ENCODE results near the gene NDOR1.

Gene NDOR1

GRCh38 chr9:137193771-137194170 is 11.7 kb upstream of the NDOR1 start:
- H3K36me3 ChIP-seq (replicated peaks; ENCODE audit: low read depth, low read length): peaks cover 6% of the 10 kb centered on the region

GRCh38 chr9:137194388-137194787 is 11.1 kb upstream of the NDOR1 start:
- peaks cover 6% of the 10 kb centered on the region for H3K36me3 ChIP-seq (replicated peaks; ENCODE audit: low read depth, low read length)
- H2AFZ ChIP-seq (ENCODE audit: low read depth, low read length): no peak overlapping the region
- H3K9me3 ChIP-seq (ENCODE audit: insufficient read depth, low read length): no peaks in the 10 kb centered on the region
- no peaks in the 10 kb centered on the region for H3K27me3 ChIP-seq (ENCODE audit: low read depth, low read length)
- no peaks in the 10 kb centered on the region for H4K20me1 ChIP-seq (ENCODE audit: insufficient read depth, low read length)
- peaks cover 9% of the 10 kb centered on the region for H3K4me1 ChIP-seq (ENCODE audit: low read length)
- TF ChIP-seq EZH2phosphoT487 (IDR thresholded peaks at IDR 0.05; ENCODE audit: low read depth) (no peak), CTCF (IDR thresholded peaks at IDR 0.05; ENCODE audit: low read depth, low read length) (no peak)
- no peak overlapping the region for H3K27ac ChIP-seq (ENCODE audit: low read length)
- H3K9ac ChIP-seq (ENCODE audit: low read length): no peak overlapping the region
- H3K4me2 ChIP-seq (ENCODE audit: low read length): no peak overlapping the region
- H3K79me2 ChIP-seq (ENCODE audit: low read length): peaks cover 14% of the 10 kb centered on the region
- no peak overlapping the region for H3K4me3 ChIP-seq (ENCODE audit: low read length)

More at GRCh38 chr9:137193771-137194170, 11.7 kb upstream of the NDOR1 start:
- Histone ChIP-seq H2AFZ (ENCODE audit: low read depth, low read length) (no peak overlapping the region), H3K27me3 (ENCODE audit: low read depth, low read length) (no peaks in the 10 kb centered on the region), H3K27ac (ENCODE audit: low read length) (no peak overlapping the region), H3K4me1 (ENCODE audit: low read length) (peaks cover 8% of the 10 kb centered on the region), H3K79me2 (ENCODE audit: low read length) (peaks cover 20% of the 10 kb centered on the region), H3K4me2 (ENCODE audit: low read length) (no peak overlapping the region), H3K9ac (ENCODE audit: low read length) (no peak overlapping the region), H3K9me3 (ENCODE audit: insufficient read depth, low read length) (no peaks in the 10 kb centered on the region), H3K4me3 (ENCODE audit: low read length) (no peak overlapping the region), H4K20me1 (ENCODE audit: insufficient read depth, low read length) (no peaks in the 10 kb centered on the region)
- TF ChIP-seq EZH2phosphoT487 (IDR thresholded peaks at IDR 0.05; ENCODE audit: low read depth) (no peak), CTCF (IDR thresholded peaks at IDR 0.05; ENCODE audit: low read depth, low read length) (no peak)

- Histone ChIP-seq H3K27me3 (ENCODE audit: low read depth, low read length) (no peaks in the 10 kb centered on the region), H3K27ac (ENCODE audit: low read length) (no peak overlapping the region), H3K9me3 (ENCODE audit: insufficient read depth, low read length) (no peaks in the 10 kb centered on the region), H2AFZ (ENCODE audit: low read depth, low read length) (no peak overlapping the region), H3K4me3 (ENCODE audit: low read length) (no peak overlapping the region), H3K4me2 (ENCODE audit: low read length) (no peak overlapping the region), H3K9ac (ENCODE audit: low read length) (no peak overlapping the region), H3K79me2 (ENCODE audit: low read length) (peaks cover 9% of the 10 kb centered on the region), H4K20me1 (ENCODE audit: insufficient read depth, low read length) (no peaks in the 10 kb centered on the region), H3K4me1 (ENCODE audit: low read length) (peaks cover 8% of the 10 kb centered on the region), H3K36me3 (replicated peaks; ENCODE audit: low read depth, low read length) (peaks cover 6% of the 10 kb centered on the region)
- no peak for TF ChIP-seq CTCF (IDR thresholded peaks at IDR 0.05; ENCODE audit: low read depth, low read length)
- no peak for TF ChIP-seq EZH2phosphoT487 (IDR thresholded peaks at IDR 0.05; ENCODE audit: low read depth)
These were observed 10.6 kb upstream of the NDOR1 start for GRCh38 chr9:137194909-137195308.

GRCh38 chr9:137195525-137196220 is 9.8 kb upstream of the NDOR1 start:
- Histone ChIP-seq H3K27ac (ENCODE audit: low read length) (no peak overlapping the region), H2AFZ (ENCODE audit: low read depth, low read length) (no peak overlapping the region), H3K4me2 (ENCODE audit: low read length) (no peak overlapping the region), H3K9me3 (ENCODE audit: insufficient read depth, low read length) (no peaks in the 10 kb centered on the region), H3K4me1 (ENCODE audit: low read length) (peaks cover 5% of the 10 kb centered on the region), H3K79me2 (ENCODE audit: low read length) (peaks cover 3% of the 10 kb centered on the region; the same call in 1 of the 2 replicates), H3K36me3 (replicated peaks; ENCODE audit: low read depth, low read length) (peaks cover 2% of the 10 kb centered on the region), H3K9ac (ENCODE audit: low read length) (no peak overlapping the region), H4K20me1 (ENCODE audit: insufficient read depth, low read length) (no peaks in the 10 kb centered on the region), H3K27me3 (ENCODE audit: low read depth, low read length) (no peaks in the 10 kb centered on the region), H3K4me3 (ENCODE audit: low read length) (no peak overlapping the region)
- no peak for TF ChIP-seq CTCF (IDR thresholded peaks at IDR 0.05; ENCODE audit: low read depth, low read length)
- no peak for TF ChIP-seq EZH2phosphoT487 (IDR thresholded peaks at IDR 0.05; ENCODE audit: low read depth)
